ENCODE results near the gene PAAF1.
"Not testable (repeated sequence)": the region's sequence is repeated elsewhere in the genome, so short reads cannot be mapped to it uniquely, and the experiment has no call there.

The PAAF1 gene

GRCh38 chr11:73876424-73877310, at the start of gene PAAF1, which contains the start of gene COA4:
Gene PAAF1, plus strand, starts transcription at chr11:73876999. Its CDS starts 23 bp downstream, at chr11:73877022.
Gene COA4, minus strand, starts transcription at chr11:73876846. Its CDS starts 3,468 bp downstream, at chr11:73873378.
- DNase-seq (ENCODE audit: low spot score), result peak; percentile 97

GRCh38 chr11:73830261-73830660, 46.5 kb upstream of the PAAF1 start:
- no peak for DNase-seq (ENCODE audit: low spot score)

- no peak for DNase-seq (ENCODE audit: low spot score)
Observed at GRCh38 chr11:73833067-73833466, 43.7 kb upstream of the PAAF1 start.

- peak; percentile 43 for DNase-seq (ENCODE audit: low spot score)
Observed at GRCh38 chr11:73838443-73839122, 38.2 kb upstream of the PAAF1 start.

GRCh38 chr11:73839123-73839457, 37.7 kb upstream of the PAAF1 start:
- DNase-seq (ENCODE audit: low spot score), result no peak

- no peak for DNase-seq (ENCODE audit: low spot score)
Observed at GRCh38 chr11:73851046-73851764, 25.6 kb upstream of the PAAF1 start.

GRCh38 chr11:73852049-73852448, 24.8 kb upstream of the PAAF1 start:
- no peak for DNase-seq (ENCODE audit: low spot score)

GRCh38 chr11:73854680-73855079, 22.1 kb upstream of the PAAF1 start:
- peak; percentile 20 for DNase-seq (ENCODE audit: low spot score)

- no peak for DNase-seq (ENCODE audit: low spot score)
Observed at GRCh38 chr11:73856031-73856567, 20.7 kb upstream of the PAAF1 start.

GRCh38 chr11:73859671-73860070, 17.1 kb upstream of the PAAF1 start:
- no peak for DNase-seq (ENCODE audit: low spot score)

GRCh38 chr11:73860202-73860601, 16.6 kb upstream of the PAAF1 start:
- DNase-seq (ENCODE audit: low spot score), result no peak

- DNase-seq (ENCODE audit: low spot score), result no peak
Observed at GRCh38 chr11:73862986-73863385, 13.8 kb upstream of the PAAF1 start.

- DNase-seq (ENCODE audit: low spot score), result peak; percentile 16
Observed at GRCh38 chr11:73866095-73866579, 10.7 kb upstream of the PAAF1 start.

GRCh38 chr11:73866586-73866996, 10.2 kb upstream of the PAAF1 start:
- DNase-seq (ENCODE audit: low spot score), result peak; percentile 71

- no peak for DNase-seq (ENCODE audit: low spot score)
Observed at GRCh38 chr11:73869332-73869949, 7.4 kb upstream of the PAAF1 start.

- DNase-seq (ENCODE audit: low spot score), result no peak
Observed at GRCh38 chr11:73870261-73870660, 6.5 kb upstream of the PAAF1 start.

GRCh38 chr11:73872749-73873357, 3.9 kb upstream of the PAAF1 start:
- no peak for DNase-seq (ENCODE audit: low spot score)

GRCh38 chr11:73875380-73875779, 1.4 kb upstream of the PAAF1 start:
- DNase-seq (ENCODE audit: low spot score), result no peak

GRCh38 chr11:73875840-73876239, 959 bp upstream of the PAAF1 start:
- DNase-seq (ENCODE audit: low spot score), result no peak

- no peak for DNase-seq (ENCODE audit: low spot score)
Observed at GRCh38 chr11:73878771-73879170, 2.0 kb downstream of the PAAF1 start.

- not testable (repeated sequence) for DNase-seq (ENCODE audit: low spot score)
Observed at GRCh38 chr11:73880449-73880848, 3.6 kb downstream of the PAAF1 start.

All from AG08395 (cell line).